ENCODE measurements around the gene CARD18. TPM values are rescaled to one million over a fixed set of nuclear protein-coding genes. Genes with fewer than 3 reads are reported as not detected.
A peak's percentile ranks its signal among the peaks of the same experiment; 100 is the strongest.

CARD18 gene, protein sequence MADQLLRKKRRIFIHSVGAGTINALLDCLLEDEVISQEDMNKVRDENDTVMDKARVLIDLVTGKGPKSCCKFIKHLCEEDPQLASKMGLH
- total RNA-seq (2014; rRNA removed; shearing (Covaris generic)) (not detected in 2 replicates), polyA plus RNA-seq (2016; fragmentation: Nextera tagmentation; extraction: Ambion mirVana) (not detected in 2 replicates)
- long read RNA-seq, partial matches to known transcripts, result 0 of 1 reads
- long read RNA-seq, other reads (novel, unspliced or antisense), result 1 of 1 reads

DNA sequence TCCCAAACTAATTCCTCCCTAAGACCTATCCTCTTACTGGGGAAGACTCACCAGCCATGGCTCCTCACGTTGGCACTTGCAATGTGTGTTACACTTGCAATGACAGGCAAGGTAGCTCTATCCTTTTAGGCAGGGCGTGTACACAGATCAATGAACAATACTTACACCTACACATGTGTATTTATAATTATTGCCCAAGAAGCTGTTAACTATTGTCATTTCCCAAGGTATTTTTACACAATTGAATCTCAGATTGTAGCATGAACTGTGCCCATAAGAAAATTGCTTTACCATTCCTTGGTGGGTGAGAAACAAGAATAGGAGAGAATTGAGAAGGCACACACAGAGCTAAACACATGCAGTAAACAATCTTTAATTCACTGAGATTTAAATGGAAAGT is at the start of gene CARD18:
Gene CARD18, minus strand, starts transcription at position 101 of the 400 bp plus-strand sequence. Its CDS starts 43 bp downstream, at position 58.
- Mint-ChIP-seq H3K4me3 (no peak within 1 kb of the TSS), H3K9me3 (peaks cover 5% of the 10 kb centered on the region; the same call in 2 of the 3 replicates), H3K4me1 (no peaks in the 10 kb centered on the region), H3K36me3 (ENCODE audit: low read depth) (peaks cover 2% of the 10 kb centered on the region; the same call in 1 of the 3 replicates), H3K27me3 (ENCODE audit: insufficient read depth, low read depth, poor library complexity) (no peaks in the 10 kb centered on the region), H3K27ac (0 out of 2 replicates have a peak within 1 kb of the TSS, but pooled peaks have one; percentile 58)
- Histone ChIP-seq H3K4me2 (no peak within 1 kb of the TSS), H4K20me1 (replicated peaks; ENCODE audit: insufficient read depth) (no peaks in the 10 kb centered on the region), H3K36me3 (ENCODE audit: insufficient read depth) (no peaks in the 10 kb centered on the region), H3K27ac (ENCODE audit: low read depth) (no peak within 1 kb of the TSS), H3K4me3 (no peak within 1 kb of the TSS), H3K4me1 (ENCODE audit: insufficient read depth) (no peaks in the 10 kb centered on the region), H3K27me3 (ENCODE audit: insufficient read depth) (no peaks in the 10 kb centered on the region), H3F3A (replicated peaks; ENCODE audit: low read depth) (no peaks in the 10 kb centered on the region), H3K9me2 (ENCODE audit: insufficient read depth) (peaks cover 8% of the 10 kb centered on the region; the same call in 1 of the 2 replicates), H3K79me2 (replicated peaks; ENCODE audit: insufficient read depth) (no peaks in the 10 kb centered on the region), H2AFZ (no peak within 1 kb of the TSS; the same call in 1 of the 2 replicates)
- ATAC-seq (no peak), DNase-seq (ENCODE audit: low spot score) (no peak)
- no peak for TF ChIP-seq JUNB (IDR thresholded peaks at IDR 0.05; ENCODE audit: unreplicated experiment)
- TF ChIP-seq CREB1 (CRISPR knock-in tag; IDR thresholded peaks at IDR 0.05; ENCODE audit: low read depth), result no peak
- no peak for TF ChIP-seq ZNF114 (CRISPR knock-in tag; IDR thresholded peaks at IDR 0.05)
- TF ChIP-seq ZNF331 (CRISPR knock-in tag; IDR thresholded peaks at IDR 0.05; ENCODE audit: low read depth), result no peak
- no peak for TF ChIP-seq CTCF (conservative IDR thresholded peaks at IDR 0.05; ENCODE audit: low read depth in 2 of 2)
- no peak for TF ChIP-seq ETS1 (IDR thresholded peaks at IDR 0.05)
- no peak for TF ChIP-seq REST (IDR thresholded peaks at IDR 0.05; ENCODE audit: unreplicated experiment)
- no peak for TF ChIP-seq EZH2 (IDR thresholded peaks at IDR 0.05; ENCODE audit: low read depth, unreplicated experiment)
- TF ChIP-seq POLR2AphosphoS5 (IDR thresholded peaks at IDR 0.05; ENCODE audit: low read depth), result no peak
- TF ChIP-seq ZNF462 (CRISPR knock-in tag; IDR thresholded peaks at IDR 0.05), result no peak
- no peak for TF ChIP-seq EZH2phosphoT487 (IDR thresholded peaks at IDR 0.05; ENCODE audit: unreplicated experiment)
- TF ChIP-seq STAT1 (IDR thresholded peaks at IDR 0.05; ENCODE audit: unreplicated experiment), result no peak
- TF ChIP-seq NANOG (IDR thresholded peaks at IDR 0.05; ENCODE audit: borderline replicate concordance), result no peak

All from GM23338 (cell line).